Activated CD8-positive, alpha-beta T cell treated with anti-CD3 and anti-CD28 coated beads for 36 hours (primary cell): ENCODE data around the gene DIPK1A. TPM values are rescaled to one million over a fixed set of nuclear protein-coding genes. Genes with fewer than 3 reads are reported as not detected.

Experiments used
- ATAC-seq: fragments of 200-7000 bp; cut with Tn5 transposase; one replicate; pipeline ENCODE4 v1.10.0; 2021; ENCODE audit warnings: mild to moderate bottlenecking, moderate library complexity
- CTCF ChIA-PET: fragments of 350-600 bp; sonication (Branson Sonifier 250); formaldehyde crosslinking; loops from one replicate; lab custom pipeline; 2021; ENCODE audit warnings: antibody characterized with exemption; lab: Charles Lee
- POLR2A ChIA-PET: fragments of 350-600 bp; sonication (Branson Sonifier 250); formaldehyde crosslinking; loops from one replicate; lab custom pipeline; 2021; ENCODE audit warnings: antibody characterized with exemption; lab: Charles Lee
- DNase-seq: peaks from one replicate; pipeline ENCODE4 v3.0.0-alpha.2; 2020
- H3K27ac Mint-ChIP-seq: one replicate; pipeline ENCODE4 v1.8.0; 2021; ENCODE audit warnings: mild to moderate bottlenecking, mixed read lengths
- H3K27me3 Mint-ChIP-seq: one replicate; pipeline ENCODE4 v1.8.0; 2021; ENCODE audit warnings: mixed read lengths
- H3K36me3 Mint-ChIP-seq: one replicate; pipeline ENCODE4 v1.8.0; 2021; ENCODE audit warnings: low read depth, mixed read lengths
- H3K4me1 Mint-ChIP-seq: one replicate; pipeline ENCODE4 v1.8.0; 2021; ENCODE audit warnings: low read depth, mixed read lengths
- H3K4me3 Mint-ChIP-seq: one replicate; pipeline ENCODE4 v1.8.0; 2021; ENCODE audit warnings: mild to moderate bottlenecking, moderate library complexity, mixed read lengths
- H3K9me3 Mint-ChIP-seq: one replicate; pipeline ENCODE4 v1.8.0; 2021; ENCODE audit warnings: mixed read lengths
- CTCF ChIP-seq: fragments of 200-600 bp; IDR thresholded peaks from one replicate; pipeline ENCODE4 v1.8.0; 2022; ENCODE audit warnings: antibody characterized with exemption, mild to moderate bottlenecking
- intact Hi-C: fragments of 100-400 bp; cut with micrococcal nuclease; formaldehyde crosslinking; loops from one replicate; pipeline ENCODE4 v1.10.0; 2022
- total RNA-seq, 2 experiments: library from RNA; stranded (reverse); gene quantifications; one replicate each; pipeline ENCODE4 v1.2.3, GENCODE V29; 2021

Gene DIPK1A
- total RNA-seq, 2 experiments from 2014 or later = 8.1 to 9.0 TPM

- CTCF ChIA-PET = interaction anchor here (1.2 to 3.8 kb wide), 20 partner anchors 12 to 161 kb away, joined by 4 to 492 read pairs (median 14); partner anchors contain the start of genes DIPK1A and RPL5
- Mint-ChIP-seq H3K27ac (peak overlapping the region; percentile 14), H3K27me3 (no peaks in the 10 kb centered on the region), H3K9me3 (peaks cover 3% of the 10 kb centered on the region), H3K4me1 (peaks cover 55% of the 10 kb centered on the region), H3K36me3 (peaks cover 5% of the 10 kb centered on the region), H3K4me3 (no peak overlapping the region)
- DNase-seq (no peak), ATAC-seq (no peak)
- POLR2A ChIA-PET = interaction anchor here (0.8 to 2.8 kb wide), 8 partner anchors 11 to 133 kb away, joined by 3 to 28 read pairs (median 3); partner anchors contain the start of gene DIPK1A
- intact Hi-C loops = no loop called here
- TF ChIP-seq CTCF = no peak
These were observed 31.6 kb upstream of the DIPK1A start for GRCh38 chr1:92992877-92993276.

GRCh38 chr1:92992054-92992453 is 30.8 kb upstream of the DIPK1A start:
- DNase-seq (no peak), ATAC-seq (no peak)
- intact Hi-C loops = no loop called here
- Mint-ChIP-seq H3K36me3 (peaks cover 5% of the 10 kb centered on the region), H3K27me3 (no peaks in the 10 kb centered on the region), H3K4me3 (no peak overlapping the region), H3K27ac (peak overlapping the region; percentile 66), H3K9me3 (peaks cover 3% of the 10 kb centered on the region), H3K4me1 (peaks cover 59% of the 10 kb centered on the region)
- POLR2A ChIA-PET = interaction anchor here (0.8 kb wide), 1 partner anchor 12 kb away, joined by 3 read pairs; no protein-coding TSS in a partner anchor
- no peak for TF ChIP-seq CTCF
- CTCF ChIA-PET = interaction anchor here (0.7 to 3.8 kb wide), 6 partner anchors 9 to 136 kb away, joined by 3 to 492 read pairs (median 50); partner anchors contain the start of gene DIPK1A

GRCh38 chr1:92990828-92991227 is 29.6 kb upstream of the DIPK1A start:
- intact Hi-C loops = no loop called here
- Mint-ChIP-seq H3K27ac (peak overlapping the region; percentile 79), H3K4me1 (peaks cover 68% of the 10 kb centered on the region), H3K36me3 (peaks cover 6% of the 10 kb centered on the region), H3K4me3 (peak overlapping the region; percentile 8), H3K27me3 (no peaks in the 10 kb centered on the region), H3K9me3 (peaks cover 3% of the 10 kb centered on the region)
- TF ChIP-seq CTCF = no peak
- DNase-seq = no peak
- ChIA-PET CTCF (interaction anchor here (1.1 to 1.8 kb wide), 5 partner anchors 17 to 132 kb away, joined by 3 to 24 read pairs (median 22); partner anchors contain the start of gene DIPK1A), POLR2A (interaction anchor here (0.9 to 1.6 kb wide), 4 partner anchors 10 to 158 kb away, joined by 3 to 11 read pairs (median 6); no protein-coding TSS in a partner anchor)
- peak; percentile 55 for ATAC-seq

GRCh38 chr1:92989936-92990583 is 28.8 kb upstream of the DIPK1A start:
- Mint-ChIP-seq H3K27me3 (no peaks in the 10 kb centered on the region), H3K27ac (peak overlapping the region; percentile 79), H3K9me3 (peaks cover 3% of the 10 kb centered on the region), H3K36me3 (peaks cover 11% of the 10 kb centered on the region), H3K4me1 (peaks cover 73% of the 10 kb centered on the region), H3K4me3 (no peak overlapping the region)
- DNase-seq (no peak), ATAC-seq (peak; percentile 24)
- POLR2A ChIA-PET = interaction anchor here (0.5 to 1.6 kb wide), 7 partner anchors 9 to 158 kb away, joined by 3 to 11 read pairs (median 3); no protein-coding TSS in a partner anchor
- no peak for TF ChIP-seq CTCF
- CTCF ChIA-PET = interaction anchor here (0.9 to 3.4 kb wide), 8 partner anchors 9 to 132 kb away, joined by 3 to 24 read pairs (median 7); partner anchors contain the start of gene DIPK1A
- intact Hi-C loops = no loop called here
